GM13976 (cell line): ENCODE results near the gene LIPH.
"Not testable (repeated sequence)": the region's sequence is repeated elsewhere in the genome, so short reads cannot be mapped to it uniquely, and the experiment has no call there.

Experiments used
- DNase-seq: peaks from one replicate; pipeline ENCODE4 v3.0.0; 2012; ENCODE audit warnings: low spot score
- CTCF ChIP-seq: IDR thresholded peaks from 2 replicates; pipeline ENCODE4 v1.5.1; 2012; ENCODE audit warnings: borderline replicate concordance, mild to moderate bottlenecking; ENCODE audit not compliant: insufficient read depth; ENCODE audit errors: extremely low read depth, missing control alignments, control extremely low read depth
- in situ Hi-C: fragments of 300-500 bp; cut with MboI; formaldehyde crosslinking; loops from one replicate; pipeline ENCODE4 v1.12.0; 2022; ENCODE audit warnings: low sequenced_read_pairs, mixed read lengths, inconsistent platforms; ENCODE audit not compliant: unreplicated experiment

LIPH gene

GRCh38 chr3:185560676-185561075 lies 8.3 kb upstream of the LIPH start:
- no peak for DNase-seq
- in situ Hi-C loops, result no loop called here
- no peak for TF ChIP-seq CTCF

- DNase-seq, result no peak
- in situ Hi-C loops, result no loop called here
- TF ChIP-seq CTCF, result no peak
These were observed 7.3 kb upstream of the LIPH start for GRCh38 chr3:185559706-185560090.

GRCh38 chr3:185558395-185558794 lies 6.0 kb upstream of the LIPH start:
- in situ Hi-C loops, result no loop called here
- no peak for DNase-seq
- no peak for TF ChIP-seq CTCF

GRCh38 chr3:185556640-185557039 lies 4.3 kb upstream of the LIPH start:
- in situ Hi-C loops, result not testable (repeated sequence)

GRCh38 chr3:185555860-185556347 lies 3.5 kb upstream of the LIPH start:
- TF ChIP-seq CTCF, result no peak
- in situ Hi-C loops, result no loop called here
- no peak for DNase-seq

More at GRCh38 chr3:185556640-185557039, 4.3 kb upstream of the LIPH start:
- not testable (repeated sequence) for DNase-seq

GRCh38 chr3:185555101-185555501 lies 2.7 kb upstream of the LIPH start:
- no peak for TF ChIP-seq CTCF
- DNase-seq, result no peak
- in situ Hi-C loops, result no loop called here

GRCh38 chr3:185549651-185550111 lies 2.7 kb downstream of the LIPH start:
- in situ Hi-C loops, result no loop called here
- no peak for TF ChIP-seq CTCF
- DNase-seq, result no peak

- TF ChIP-seq CTCF, result no peak
- DNase-seq, result no peak
- in situ Hi-C loops, result no loop called here
These were observed 3.3 kb downstream of the LIPH start for GRCh38 chr3:185549122-185549521.
